Suppressor macrophage treated with lipopolysaccharide for 1 hour (primary cell): Measurements from ENCODE around the gene DNASE1L2.

ENCODE experiments used
- DNase-seq, 3 donors: peaks; one replicate each; pipeline ENCODE4 v3.0.0-alpha.2; 2020 to 2022

The DNASE1L2 gene

DNA sequence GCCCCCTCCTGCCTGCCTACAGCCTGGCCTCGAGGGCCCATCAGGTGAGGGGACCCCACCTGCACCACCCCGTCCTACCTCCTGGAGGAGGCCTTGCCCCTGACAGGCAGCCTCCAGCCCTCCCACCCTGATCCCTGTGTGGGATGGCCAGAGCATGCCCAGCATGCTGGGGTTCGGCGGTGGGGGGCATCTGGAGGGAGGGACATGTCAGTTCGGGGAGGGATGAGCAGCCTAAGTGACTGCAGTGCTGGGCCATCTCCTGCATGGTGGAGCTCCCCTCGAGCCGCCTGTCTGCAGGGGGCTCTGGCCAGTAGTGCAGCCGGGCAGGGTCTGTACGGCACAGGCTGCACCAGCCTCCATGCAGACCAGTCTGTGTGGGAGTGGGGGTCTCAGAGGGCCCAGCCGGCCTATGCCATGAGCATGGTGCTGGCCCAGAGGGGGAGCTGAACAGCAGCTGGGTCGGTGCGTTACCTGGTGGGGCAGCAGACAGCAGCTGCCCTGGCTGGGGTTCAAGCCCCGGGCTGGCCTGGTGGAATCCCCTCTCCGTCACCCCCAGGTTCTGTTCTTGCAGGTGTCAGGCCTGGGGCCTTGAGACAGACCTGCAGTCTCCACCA, 35.7 kb downstream of the DNASE1L2 start:
- DNase-seq = no peak

DNA sequence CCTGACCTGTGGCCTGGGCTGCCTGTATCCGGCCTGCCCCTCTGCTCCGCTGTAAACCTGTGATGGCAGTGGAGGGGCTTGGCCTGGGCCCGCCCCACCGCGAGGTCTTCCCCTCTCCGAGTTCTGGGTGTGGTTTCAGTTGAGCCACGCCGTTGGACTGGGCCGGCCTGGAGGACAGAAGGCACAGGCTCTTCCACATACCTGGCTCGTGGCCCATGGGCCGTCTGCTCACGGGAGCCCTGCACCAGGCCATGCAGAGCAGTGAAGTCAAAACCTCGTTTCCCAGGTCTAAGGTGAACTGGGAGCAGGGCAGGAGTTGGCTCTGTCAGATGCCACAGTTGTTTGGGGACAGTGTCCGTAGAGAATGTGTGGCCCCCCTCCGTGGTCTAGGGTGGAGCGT, 37.2 kb downstream of the DNASE1L2 start:
- DNase-seq = no peak

DNA sequence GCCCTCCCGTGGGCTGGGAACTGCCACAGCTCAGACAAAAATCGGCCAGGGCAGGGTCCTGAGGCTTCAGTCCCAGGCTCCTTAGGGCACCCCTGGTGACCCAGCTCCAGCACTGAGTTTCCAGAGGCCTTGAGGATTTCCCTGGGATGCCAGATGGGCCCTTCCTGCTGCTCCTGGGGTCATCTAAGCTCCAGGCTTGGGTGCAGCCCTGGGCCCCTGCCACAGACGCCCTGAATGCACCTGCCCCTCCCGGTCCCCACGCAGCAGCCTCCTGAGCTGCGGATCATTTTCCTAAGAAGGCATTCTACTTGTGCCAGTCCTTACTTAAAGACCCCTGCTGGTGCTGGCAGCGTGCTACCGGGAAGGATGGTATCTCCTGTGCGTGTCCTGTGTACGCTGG, 37.7 kb downstream of the DNASE1L2 start:
- DNase-seq = no peak

DNA sequence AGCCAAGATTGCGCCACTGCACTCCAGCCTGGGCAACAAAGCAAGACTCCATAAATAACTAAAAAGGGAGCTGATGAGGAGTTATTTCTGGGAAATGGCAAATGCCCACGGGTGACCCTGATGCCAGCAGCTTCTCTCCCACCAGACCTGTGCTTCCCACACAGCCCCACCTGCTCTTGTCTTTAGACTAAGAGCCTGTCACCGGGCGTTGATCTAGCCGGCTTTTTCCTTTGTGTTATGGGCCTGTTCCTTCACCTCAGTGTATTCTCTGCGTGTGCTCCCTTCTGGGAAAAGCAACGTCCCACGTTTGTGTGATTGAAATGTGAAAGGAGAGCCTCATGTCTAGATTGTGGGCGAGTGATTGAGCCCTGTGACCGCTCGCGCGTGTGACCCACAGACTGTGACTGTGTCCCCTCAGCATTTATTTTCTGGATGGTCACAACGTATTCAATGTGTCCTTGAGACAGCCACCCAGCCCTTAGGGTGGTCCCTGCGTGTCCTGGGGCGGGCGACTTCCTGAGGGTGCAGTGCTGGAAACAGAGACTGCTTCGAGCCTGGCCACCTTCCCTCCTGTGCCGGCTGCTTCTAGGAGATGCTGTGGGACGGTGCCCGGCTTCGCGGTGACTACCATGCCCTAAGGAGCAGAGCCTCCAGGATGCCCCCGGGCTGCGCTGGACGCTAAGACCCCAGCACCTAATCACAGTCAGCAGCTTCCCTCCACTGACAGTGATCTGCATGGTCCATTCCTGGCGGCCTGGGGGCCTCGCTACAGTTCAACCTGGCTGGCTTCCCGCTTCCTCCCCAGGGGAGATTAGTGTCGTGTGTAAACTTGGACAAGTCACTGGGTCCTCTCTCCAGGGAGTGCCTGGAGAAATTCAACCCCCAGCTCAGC, 39.5 kb downstream of the DNASE1L2 start:
- no peak for DNase-seq

DNA sequence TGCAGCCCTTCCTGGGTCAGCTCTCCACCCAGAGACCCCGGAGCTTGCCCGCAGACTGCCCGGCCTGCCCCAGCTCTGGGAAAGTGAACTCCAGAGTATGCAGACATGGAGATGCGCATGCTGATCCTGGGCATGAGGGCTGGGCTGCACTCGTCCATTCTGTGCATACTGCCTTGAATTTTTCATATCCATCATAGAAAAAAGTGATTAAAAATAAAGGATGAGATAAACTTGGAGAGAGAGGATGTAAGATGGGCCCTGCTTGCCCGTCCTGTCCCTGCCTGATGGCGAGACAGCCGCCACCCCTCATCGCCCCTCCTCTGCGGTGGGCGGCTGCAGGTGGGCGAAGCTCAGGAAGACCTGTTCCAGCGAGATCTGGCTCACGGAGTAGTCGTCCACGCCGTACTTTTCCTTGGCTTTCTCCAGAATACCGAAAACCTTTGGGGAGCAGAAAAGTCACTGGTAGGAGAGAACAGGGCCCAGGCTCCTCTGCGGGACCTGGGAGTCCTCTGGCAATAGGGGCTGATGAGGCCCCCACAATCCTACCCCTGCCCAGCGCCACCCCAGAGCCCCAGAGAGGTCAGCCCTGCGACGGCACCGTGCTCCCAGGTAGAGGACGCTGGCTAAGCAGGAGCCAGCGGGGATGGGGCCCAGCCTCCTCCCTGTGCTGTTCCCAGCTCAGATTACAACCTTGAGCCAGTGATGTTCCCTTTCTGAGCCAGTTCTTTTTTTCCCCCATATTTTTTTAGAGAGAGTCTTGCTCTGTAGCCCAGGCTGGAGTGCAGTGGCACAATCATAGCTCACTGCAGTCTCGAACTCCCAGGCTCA, 40.3 kb downstream of the DNASE1L2 start:
- no peak for DNase-seq

DNA sequence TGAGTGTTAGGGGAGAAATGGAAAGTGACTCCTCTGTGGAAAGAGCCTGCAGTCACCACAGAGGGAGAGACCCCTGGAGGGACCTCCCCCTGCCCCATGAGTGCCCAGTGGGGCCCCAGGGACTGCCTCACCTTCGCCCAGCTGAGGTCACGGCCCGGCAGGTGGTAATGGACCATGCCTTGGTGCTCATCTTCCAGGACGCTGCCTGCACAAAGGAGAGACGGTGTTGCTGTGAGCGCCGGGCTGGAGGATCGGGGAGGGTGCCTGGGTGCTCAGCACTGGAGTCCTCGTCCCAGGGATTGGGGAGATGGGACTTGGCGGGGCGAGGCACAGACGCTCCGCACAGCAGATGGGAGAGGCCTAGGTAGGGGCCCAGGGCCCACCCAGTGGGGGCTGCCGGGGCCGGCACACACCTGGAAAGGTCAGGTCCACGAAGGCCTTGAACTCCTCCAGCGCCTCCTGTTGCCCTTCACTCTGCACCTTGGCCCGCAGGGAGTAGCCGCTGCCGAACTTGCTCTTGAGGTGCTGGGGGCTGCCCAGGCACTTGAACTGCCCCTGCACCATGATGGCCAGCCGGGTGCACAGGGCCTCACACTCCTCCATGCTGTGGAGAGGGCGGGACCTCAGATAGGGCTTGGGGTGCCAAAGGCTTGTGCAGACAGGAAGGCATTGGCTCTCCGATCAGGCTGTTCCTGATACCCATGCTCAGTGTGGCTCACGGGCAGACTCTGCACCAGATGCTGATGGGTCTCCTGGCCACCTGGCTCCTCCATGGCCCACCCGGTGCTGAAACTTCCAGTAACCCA, 41.4 kb downstream of the DNASE1L2 start:
- DNase-seq = no peak

DNA sequence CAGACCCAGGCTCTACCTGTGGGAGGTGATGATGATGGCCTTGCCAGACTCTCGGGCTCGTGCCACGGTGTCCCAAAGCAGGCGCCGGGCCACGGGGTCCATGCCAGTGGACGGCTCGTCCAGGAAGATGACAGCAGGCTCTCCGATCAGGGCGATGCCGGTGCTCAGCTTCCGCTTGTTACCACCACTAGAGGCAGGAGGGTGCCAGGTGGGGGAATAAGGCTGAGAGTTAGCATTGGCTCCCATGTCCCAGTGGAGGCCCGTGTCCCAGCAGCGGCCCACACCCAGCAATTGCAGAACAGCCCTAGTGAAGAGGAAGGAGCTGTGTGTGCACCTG, 42.0 kb downstream of the DNASE1L2 start:
- no peak for DNase-seq

DNA sequence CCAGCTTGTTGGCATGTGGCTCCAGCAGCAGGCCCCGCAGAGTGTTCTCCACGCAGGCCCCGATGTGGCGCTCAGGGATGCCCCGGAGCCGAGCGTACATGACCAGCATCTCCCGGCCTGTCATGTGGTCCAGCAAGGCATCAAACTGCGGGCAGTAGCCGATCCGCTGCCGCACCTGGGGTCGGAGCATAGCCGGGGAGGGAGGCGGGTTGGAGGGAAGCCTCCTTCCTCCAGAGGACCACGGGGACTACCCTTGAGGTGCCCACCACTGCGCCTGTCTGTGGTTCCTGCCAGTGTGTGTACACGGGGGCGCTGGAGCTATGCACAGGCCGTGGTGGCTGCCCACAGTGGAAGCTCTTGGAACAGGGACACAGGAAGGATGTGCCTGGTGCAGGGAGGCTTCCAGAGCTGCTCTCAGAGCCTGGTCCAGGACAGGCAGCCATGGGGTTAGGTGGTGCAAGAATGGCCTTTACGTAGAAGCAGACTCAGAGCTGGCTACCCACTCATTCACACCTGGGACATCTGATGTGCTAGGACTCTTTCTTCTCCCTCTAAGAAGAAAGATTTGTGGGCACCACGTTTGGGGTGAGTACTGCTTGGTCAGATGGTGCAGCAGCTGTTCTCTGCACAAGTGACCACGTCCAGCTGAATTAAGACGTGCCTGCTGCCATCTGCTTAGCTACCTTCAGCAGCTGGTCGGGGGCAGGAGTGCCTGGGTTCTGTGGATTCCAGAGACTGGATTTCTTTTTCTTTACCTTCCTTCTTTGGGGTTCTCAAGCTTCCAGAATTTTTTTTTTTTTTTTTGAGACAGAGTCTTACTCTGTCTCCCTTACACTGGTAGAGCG, 42.9 kb downstream of the DNASE1L2 start:
- DNase-seq = no peak

DNA sequence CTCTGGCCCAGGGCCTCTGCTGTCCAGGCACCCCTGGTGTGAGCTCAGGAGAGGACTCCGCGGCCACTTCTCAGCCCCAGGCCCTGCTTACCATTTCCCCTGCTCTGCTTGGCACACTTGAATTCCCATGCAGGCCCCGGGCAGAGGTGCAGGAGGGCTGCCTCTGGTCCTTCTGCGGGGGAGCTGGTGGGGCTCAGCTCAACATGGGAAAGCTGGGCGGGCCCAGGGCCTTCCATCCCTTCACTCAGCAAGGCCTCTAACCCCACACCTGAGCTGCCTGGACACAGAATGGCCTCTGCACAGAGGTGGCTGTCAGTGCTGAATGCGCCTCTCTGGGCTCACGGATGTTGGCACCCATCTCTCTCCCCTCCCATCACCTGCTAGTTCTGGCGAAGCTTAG, 44.2 kb downstream of the DNASE1L2 start:
- no peak for DNase-seq

DNA sequence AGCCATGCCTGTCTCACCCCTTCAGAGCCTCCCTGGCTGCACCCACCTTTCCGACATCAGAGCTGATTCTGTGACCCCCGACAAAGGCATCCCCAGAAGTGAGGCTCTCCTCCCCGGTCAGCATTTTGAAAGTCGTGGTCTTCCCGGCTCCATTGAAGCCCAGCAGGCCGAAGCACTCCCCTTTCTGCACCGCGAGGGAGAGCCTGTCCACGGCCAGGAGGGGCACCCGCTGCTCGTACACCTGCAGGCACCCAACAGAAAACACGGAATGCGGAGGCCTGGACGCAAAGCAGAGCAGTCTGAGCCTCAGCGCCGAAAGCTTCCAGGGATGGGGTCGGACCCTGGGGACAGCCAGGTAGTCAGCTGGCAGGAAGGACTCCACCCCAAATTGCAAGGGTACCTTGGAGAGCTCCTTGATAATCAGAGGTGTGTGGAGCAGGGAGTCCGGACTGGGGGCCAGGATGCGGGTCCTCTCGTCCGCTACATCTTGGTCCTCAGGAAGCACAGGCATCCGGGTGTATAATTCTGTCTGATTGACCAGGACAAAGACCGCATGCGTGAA, 44.8 kb downstream of the DNASE1L2 start:
- no peak for DNase-seq

DNA sequence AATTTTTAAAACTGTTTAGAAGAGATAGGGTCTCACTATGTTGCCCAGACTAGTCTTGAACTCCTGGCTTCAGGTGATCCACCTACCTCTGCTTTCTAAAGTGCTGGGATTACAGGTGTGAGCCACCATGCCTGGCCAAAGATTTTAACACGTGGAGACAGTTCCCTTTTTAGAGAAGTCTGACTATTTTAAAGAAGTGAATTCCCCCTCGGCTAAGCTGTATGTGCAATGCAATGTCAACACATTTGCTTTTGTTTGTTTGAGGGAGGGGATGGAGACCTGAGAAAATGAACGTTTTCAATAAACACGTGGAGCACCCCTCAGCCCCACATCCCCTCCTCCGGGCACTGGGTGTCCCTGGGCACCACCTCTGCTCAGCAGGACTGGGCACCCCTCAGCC, 46.0 kb downstream of the DNASE1L2 start:
- DNase-seq = no peak

DNA sequence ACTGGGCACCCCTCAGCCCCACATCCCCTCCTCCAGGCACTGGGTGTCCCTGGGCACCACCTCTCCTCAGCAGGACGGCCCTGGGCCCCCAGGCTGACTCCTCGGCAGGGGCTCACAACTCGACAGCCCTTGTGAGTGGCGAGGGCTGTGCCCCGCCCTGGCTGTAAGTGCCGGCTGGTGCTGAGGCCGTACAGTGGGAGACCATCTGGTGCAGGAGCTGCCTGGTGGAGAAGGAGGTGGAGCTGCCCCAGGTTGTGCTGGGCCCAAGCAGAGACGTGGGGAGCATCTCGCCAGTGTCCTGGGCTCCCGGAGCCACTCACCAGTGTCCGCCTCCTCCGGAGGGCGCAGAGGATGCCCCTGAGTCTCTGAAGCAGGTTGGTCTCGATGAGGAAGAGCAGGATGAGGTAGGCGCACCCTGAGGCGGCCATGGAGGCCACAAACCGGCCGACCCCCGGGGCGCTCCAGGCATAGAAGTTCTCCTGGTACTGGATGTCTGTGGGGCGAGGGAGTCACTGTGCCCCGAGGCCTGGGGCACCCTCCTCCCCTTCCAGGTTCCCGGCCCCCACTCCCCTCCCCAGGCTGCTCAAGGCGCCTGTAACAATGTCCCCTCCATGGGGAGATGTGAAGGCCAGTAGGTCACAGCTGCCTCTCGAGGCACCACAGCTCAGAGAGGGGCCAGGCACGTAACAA, 46.8 kb downstream of the DNASE1L2 start:
- no peak for DNase-seq

DNA sequence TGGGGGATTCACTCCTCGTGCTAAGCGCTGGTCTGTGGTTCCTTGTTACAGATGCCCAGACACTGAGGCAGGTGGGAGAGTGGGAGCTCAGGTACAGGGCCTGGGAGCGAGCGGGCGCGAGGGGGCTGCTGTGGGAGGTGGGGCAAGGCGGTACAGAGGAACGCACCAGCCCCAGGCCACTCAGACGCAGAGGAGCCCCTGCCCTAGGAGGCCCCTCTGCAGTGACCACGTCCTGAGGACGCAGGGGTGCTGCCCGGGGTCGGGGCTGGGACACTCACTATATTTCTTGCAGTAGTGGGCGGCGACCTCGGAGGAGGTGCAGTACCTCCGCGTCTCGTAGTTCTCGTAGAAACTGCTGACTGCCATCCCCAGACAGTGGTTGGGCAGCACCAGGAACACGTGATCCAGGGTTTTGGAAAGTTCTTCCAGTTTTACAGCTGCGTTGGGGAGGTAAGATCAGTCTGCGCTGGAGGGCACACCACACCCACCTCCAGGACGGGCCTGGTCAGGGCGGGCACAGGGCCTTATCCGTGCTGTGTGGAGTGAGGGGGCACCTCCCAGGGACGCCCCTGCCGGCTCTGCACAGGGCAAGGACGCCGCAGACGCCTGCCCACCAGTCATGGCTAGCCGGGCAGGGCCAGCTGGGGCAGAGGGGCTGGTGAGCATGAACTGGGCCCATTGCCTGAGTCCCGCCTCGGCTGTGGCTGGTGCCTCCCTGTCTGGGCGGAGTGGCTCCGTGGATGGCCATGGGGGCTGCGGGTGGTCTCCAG, 47.9 kb downstream of the DNASE1L2 start:
- no peak for DNase-seq

DNA sequence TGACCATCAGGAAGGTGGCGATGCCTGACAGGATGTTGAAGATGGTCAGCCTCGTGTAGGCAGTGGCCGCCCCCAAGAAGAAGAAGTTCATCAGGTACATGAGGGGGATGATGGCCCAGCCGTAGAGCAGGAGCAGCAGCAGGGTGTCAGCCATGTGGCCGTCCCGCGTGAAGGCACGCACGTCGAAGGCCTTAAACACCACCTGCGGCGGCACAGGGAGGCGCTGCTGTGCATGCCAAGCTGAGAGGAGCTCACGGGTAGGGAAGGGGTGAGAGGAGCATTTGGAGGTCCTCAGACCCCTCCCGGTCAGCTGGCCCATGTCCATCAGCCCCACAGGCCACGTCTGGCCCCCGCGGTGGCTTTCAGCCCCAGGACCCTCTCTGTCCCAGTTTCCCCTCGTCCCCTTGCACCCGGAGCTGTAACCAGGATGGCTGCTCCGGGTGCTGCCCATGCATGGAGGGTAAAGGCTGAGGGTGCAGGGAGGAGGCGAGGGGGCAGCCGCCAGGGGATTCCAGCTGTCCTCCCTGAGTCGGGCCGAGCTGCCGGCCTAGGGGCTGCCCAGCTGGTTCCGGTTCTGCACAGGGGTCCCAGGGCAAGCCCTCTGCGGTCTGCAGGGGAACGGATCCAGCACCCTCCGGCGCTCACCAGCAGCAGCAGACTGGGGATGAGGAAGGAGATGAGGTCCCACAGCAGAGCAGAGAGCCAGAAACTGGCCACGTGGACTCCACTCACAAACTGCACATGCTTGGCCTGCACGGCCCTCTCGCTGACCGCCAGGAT, 48.7 kb downstream of the DNASE1L2 start:
- DNase-seq = no peak

DNA sequence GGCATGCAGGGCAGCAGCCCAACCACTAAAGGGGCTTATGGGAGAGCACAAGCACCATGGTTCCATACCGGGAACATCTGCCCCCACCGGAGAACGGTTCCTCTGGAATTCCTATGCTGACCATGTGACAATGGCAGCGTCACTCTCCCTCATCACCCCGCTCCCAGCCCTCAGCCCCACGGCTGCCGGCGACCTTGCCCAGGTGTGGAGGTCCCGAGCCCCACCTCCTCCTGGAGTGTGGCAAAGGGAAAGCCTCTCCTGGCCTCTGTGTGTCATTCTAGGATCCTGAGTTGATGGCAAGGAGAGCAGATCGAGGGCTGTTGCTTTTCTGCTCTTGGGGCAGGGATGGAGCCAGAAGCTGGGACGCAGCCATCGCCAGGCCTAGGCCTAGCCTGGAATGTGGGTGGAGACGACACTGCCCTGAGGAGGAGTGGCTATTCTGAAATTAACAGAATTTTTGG, 49.5 kb downstream of the DNASE1L2 start:
- DNase-seq = no peak

DNA sequence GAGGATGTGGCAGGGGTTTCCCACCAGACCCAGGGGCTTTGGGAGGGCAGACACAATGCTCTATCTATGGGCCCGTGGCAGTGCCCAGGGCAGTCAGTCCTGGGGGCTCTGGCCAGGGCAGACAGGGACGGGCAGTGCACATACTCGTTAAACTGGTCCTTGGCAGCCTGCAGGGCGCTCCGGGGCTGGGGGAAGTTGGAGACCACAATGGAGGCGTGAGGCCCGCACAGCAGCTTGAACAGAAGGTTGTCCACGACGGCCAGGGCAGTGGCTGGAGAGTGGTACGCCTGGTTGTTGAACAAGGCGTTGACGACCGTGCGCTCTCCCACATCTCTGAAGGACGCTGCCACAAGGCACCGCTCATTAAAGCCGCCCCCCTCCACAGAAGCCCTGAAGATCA, 50.3 kb downstream of the DNASE1L2 start:
- DNase-seq = no peak

DNA sequence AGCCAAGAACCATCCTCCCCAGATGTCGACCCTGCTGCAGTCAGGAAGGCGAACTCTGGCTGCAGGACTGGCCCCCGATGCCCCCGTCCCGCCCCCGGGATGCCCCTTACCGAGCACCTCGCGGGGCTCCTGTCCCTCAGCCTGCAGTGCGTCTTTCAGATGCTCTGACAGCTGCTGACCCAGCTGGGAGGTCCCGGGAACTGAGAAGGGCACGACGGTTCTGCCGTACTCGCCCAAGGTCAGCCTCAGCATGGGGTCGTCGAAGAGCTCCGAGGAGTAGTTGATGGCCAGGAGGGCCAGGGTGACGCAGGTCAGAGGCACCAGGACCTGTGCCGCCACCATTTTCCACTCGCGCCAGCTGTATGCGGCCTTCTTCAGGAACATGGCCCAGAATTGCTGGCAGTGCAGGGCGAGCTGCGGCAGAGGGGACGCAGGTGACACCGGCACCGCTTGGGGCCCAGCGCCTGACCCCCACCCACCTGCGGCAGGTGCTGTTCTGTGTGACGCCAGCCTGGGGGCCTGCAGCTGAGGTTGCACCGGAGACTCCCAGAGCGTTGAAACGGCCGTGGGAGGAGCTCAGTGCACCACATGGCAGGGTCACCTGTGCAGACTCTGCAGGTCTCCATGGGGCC, 51.8 kb downstream of the DNASE1L2 start:
- DNase-seq = no peak
